HG02678 (cell line): Measurements from ENCODE around the gene NUCB2.
"Not testable (repeated sequence)": the region's sequence is repeated elsewhere in the genome, so short reads cannot be mapped to it uniquely, and the experiment has no call there.

Source experiments
- ATAC-seq: cut with Tn5 transposase; IDR thresholded peaks from one replicate; pipeline ENCODE4 v1.9.1; 2021; ENCODE audit warnings: mild to moderate bottlenecking, moderate library complexity; ENCODE audit not compliant: unreplicated experiment

The NUCB2 gene

DNA sequence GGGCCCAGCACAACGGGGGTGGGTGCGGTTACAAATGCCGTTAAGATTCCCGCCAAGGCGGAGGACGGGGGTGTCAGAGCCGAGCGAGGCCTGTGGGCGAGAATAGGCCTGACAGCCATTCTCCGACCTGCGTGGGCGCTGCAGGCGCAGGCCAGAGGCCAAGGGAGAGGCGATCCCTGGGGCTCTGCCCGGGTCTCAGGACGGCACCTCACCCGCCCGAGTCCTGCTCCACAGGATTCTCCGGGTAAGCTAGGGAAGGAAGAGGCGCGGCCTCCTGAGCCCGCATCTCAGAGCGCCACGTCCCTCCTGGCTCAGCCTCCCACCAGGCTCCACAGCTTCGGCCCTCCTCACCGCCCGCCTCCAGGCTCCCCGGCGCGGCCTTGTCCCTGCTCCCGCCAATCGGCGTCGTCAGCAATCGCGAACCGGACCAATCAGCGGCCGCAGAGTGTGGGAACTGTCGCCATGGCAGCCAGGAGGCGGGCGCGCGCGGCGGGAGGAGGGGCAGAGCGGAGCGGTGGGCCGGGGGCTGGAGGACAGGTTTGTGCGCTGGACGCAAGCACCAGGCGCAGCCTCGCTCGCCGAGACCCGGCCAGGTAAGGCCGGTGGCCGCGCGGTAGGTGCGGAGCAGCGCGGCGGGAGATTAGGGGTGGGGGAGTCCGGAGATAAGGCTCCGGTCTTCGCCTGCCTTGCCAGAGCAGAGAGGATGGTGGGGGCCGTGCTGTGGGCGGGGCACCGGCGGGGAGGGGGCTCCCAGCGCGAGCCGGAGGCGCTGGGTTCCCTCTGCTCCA is at the start of gene NUCB2:
TSS of gene NUCB2 (plus strand) at position 504 of the 788 bp plus-strand sequence. CDS start 18,585 bp downstream, outside the sequence.
- ATAC-seq = peak; percentile 98

DNA sequence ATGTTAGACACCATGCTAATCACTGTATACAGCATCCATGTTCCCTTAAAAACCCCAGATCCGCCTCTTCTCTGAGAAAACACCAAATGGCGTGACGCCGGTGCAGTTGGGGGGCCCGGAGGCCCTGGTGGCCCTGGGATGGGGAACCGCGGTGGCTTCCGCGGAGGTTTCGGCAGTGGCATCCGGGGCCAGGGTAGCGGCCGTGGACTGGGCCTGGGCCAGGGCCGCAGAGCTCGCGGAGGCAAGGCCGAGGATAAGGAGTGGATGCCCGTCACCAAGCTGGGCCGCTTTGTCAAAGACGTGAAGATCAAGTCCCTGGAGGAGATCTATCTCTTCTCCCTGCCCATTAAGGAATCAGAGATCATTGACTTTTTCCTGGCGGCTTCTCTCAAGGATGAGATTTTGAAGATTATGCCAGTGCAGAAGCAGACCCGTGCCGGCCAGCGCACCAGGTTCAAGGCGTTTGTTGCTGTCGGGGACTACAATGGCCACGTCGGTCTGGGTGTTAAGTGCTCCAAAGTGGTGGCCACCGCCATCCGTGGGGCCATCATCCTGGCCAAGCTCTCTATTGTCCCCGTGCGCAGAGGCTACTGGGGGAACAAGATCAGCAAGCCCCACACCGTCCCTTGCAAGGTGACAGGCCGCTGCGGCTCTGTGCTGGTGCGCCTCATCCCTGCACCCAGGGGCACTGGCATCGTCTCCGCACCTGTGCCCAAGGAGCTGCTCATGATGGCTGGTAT is 48.2 kb upstream of the NUCB2 start:
- not testable (repeated sequence) for ATAC-seq

DNA sequence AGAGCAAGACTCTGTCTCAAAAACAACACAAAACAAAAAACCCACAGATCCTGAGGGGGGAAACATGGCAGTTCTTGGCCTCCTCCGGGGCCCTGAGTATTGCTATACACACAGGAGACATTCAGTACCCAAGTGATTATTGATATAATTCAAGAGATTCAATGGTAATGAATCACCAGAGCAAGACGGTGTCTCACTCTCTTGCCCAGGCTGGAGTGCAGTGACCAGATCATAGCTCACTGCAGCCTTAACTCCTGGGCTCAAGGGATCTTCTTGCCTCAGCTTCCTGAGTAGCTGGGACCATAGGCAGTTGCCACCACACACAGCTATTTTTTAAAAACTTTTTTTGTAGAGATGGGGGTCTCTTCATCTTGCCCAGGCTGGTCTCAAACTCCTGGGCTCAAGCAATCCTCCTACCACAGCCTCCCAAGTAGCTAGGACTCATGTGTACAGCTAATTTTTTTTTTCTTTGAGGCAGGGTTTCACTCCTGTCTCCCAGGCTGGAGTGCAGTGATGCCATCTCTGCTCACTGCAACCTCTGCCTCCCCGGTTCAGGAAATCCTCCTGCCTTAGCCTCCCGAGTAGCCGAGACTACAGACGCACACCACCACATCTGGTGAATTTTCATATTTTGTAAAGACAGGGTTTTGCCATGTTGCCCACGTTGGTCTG is 46.9 kb upstream of the NUCB2 start:
- no peak for ATAC-seq

DNA sequence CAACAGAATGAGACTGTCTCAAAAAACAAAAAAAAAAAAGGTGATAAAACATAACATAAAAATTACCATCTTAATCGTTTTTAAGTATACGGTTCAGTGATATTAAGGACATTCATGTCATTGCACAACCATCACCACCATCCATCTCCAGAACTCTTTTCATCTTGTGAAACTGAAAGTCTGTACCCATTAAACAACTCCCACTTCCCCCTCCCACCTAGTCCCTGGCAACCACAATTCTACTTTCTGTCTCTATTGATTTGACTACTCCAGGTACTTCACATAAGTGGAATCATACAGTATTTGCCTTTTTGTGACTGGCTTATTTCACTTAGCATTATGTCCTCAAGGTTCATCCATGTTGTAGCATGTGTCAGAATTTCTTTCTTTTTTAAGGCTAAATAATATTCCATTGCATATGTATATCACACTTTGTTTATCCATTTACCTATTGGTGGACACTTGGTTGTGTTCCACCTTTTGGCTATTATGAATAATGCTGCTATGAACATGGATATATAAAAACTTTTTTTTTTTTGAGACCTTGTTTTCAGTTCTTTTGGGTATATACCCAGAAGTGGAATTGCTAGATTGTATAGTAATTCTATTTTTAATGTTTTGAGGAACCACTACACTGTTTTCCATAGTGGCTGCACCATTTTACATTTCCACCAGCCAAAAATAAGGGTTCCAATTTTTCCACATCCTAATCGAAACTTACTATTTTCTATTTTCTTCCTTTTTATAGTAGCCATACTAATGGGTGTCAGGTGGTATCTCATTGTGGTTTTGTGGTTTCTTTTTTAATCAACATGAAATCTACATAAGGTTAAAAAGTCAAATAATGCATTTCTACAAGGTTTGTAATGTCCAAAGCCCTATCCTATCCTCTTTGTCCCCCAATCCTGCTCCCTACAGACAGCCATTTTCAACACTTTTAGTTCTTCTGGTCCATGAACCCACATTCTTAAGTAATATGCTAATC is 45.4 kb upstream of the NUCB2 start:
- ATAC-seq = peak; percentile 96

DNA sequence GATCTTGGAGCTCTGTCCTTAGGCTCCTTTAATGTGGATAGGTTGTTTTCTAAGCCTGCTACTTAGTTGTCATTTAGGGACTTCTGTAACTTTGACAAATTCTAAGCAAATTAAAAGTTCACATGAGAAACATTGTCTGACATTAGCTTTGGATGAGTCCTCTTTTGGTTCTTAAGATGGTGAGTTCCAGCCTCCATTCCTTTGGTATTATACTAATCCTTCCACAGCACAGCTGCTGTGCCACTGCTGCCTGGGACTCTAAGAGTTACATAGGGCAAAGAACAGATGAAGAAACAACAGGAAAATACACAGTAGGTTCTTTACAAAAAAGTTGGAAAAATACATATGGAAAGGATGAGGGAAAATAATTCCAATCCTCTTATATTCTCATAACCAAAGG is 43.4 kb upstream of the NUCB2 start:
- ATAC-seq = no peak

DNA sequence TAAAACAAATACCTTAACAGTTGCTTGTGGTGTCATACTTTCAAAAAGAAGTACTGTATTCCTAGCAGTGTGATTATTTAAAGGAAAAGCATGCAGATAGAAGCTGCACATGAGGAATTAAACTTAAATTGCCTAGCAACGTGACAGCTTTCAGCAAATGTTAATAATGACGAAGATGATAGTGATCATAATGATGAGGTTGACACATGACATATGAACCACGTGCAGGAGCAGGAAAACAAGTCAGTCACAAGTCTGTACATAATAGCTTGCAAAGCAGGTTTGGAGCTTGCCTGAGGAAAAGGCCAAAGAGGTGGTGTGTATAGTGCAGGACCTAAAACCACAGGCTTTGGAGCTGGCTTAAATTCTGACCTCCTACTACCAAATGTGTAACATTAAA is 38.2 kb upstream of the NUCB2 start:
- ATAC-seq = no peak

DNA sequence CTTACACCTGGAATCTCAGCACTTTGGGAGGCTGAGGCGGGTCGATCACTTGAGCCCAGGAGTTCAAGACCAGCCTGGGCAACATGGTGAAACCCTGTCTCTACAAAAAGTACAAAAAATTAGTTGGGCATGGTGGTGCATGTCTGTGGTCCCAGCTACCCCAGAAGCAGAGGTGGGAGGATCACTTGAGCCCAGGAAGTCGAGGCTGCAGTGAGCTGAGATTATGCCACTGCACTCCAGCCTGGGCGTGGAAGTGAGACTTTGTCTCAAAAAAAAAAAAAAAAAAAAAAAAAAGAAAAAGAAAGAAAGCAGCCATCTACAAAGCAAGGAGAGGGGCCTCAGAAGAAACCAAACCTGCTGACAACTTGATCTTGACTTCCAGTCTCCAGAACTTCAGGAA is 36.6 kb upstream of the NUCB2 start:
- ATAC-seq = not testable (repeated sequence)

DNA sequence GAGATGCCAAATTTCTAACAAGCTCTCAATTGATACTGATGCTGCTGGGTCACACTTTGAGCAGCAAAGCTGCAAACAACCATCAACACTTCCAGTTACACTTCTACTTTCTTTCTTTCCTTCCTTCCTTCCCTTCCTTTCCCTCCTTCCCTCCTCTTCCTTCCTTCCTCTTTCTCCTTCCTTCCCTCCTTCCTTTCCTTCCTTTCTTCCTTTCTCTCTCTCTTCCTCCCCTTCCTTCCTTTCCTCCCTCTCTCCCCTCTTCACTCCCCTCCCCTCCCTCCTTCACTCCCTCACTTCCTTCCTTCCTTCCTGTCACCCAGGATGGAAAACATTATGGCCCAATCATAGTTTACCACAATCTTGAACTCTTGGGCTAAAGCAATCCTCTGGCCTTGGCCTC is 35.8 kb upstream of the NUCB2 start:
- ATAC-seq = no peak

DNA sequence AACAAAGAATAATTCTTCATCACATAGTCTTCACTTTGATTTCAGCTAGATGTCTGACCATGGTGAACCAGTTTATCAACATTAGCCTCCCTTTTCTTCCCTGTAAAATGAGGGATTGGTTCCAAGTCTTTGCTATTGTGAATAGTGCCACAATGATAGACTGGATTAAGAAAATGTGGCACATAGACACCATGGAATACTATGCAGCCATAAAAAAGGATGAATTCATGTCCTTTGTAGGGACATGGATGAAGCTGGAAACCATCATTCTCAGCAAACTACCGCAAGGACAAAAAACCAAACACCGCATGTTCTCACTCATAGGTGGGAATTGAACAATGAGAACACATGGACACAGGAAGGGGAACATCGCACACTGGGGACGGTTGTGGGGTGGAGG is 33.6 kb upstream of the NUCB2 start:
- not testable (repeated sequence) for ATAC-seq

DNA sequence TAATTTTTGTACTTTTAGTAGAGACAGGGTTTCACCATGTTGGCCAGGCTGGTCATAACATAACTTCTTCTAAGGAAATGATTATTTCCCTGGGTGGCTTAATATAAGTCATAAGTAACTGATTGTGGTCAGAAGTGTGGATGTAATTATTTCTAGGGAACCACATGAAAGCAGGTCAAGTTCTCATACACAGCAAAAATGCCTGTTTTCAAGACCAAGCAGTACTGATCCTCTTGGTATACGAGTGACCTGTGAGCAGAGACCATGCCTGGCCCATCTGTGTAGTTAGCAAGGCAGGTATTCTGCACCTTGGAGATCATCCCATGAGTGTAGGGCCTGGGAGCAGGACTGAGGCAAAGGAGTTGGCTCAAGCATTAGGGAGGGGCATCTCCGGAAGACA is 32.5 kb upstream of the NUCB2 start:
- peak; percentile 94 for ATAC-seq

DNA sequence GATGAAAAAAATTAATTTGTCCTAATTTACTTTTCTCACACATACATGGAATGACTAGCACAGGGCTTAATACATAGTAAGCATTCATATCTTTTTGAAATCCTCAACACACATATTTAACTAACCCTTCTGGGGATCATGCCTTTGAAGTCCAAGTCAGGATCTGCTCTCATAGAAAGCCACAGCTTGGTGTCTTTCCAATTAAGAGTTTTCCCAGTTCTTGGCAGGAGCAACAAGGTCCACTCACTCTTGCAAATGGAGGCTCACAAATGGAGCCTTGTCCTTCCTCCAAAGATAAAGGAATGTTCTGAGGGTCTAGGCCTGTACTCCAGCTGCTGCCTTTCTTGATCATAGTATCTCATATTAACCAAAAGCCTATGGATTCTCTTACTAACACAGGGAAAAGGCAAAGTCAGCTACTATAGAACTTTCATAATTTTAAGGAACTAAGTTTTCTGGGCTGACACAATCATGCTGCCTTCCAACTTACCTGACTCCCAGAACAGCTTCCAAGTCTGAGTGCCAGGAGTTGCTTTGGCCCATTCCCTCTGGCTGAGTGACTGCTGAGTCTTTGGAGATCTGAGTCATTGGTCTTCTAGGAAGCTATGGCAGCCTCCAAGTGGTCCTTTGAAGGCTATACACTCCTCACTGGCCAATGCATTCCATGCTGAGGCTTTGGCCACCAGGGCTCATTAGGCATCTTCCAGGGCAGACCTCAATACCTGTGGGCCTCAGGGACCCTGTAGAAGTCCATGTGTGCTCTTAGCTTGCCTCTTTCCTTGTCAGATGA is 25.8 kb upstream of the NUCB2 start:
- no peak for ATAC-seq

DNA sequence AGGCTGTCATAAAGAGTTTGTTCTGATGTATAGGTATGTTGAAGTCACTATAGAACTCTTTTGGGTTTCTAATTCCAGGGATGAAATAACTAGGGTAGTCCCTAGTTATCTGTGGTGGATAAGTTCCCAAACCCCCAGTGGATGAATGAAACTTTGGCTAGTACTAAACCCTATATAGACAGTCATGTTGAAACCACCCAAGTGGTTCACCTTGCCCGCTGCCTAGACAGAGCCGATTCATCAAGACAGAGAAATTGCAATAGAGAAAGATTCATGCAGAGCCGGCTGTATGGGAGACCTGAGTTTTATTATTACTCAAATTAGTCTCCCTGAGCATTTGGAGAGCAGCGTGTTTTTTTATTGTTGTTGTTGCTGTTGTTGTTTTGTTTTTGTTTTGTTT is 23.8 kb upstream of the NUCB2 start:
- no peak for ATAC-seq

DNA sequence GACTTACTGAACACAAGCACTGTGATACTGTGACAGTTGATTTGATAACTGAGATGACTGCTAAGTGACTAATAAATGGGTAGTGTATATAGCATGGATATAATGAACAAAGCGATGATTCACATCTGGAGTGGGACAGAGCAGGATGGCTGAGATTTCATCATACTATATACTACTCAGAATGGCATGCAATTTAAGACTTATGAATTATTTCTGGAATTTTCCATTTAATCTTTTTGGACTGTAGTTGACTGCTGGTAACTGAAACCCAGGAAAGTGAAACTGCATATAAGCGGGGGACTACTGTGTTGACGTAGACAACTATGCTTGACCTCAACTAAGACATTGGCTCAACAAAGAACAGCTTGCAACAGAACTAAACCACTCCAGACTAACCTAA is 20.0 kb upstream of the NUCB2 start:
- ATAC-seq = no peak

DNA sequence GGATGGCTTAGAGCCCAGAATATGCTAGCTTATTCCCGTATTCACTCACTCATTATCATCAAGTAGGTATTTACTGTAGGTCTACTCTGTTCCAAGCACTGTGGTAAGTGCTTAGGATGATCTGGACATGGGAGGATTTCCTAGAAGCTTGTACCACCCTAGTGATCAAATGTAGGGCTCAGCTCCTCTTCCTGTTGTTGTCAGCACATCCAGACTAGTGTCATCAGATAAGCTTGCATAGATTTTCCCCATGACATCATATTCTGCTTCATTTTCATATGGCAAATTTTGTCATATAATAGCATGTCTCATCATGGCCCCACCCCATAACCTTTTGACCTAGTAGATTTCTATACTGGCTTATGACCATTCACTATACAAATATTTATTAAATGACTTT is 19.3 kb upstream of the NUCB2 start:
- no peak for ATAC-seq

DNA sequence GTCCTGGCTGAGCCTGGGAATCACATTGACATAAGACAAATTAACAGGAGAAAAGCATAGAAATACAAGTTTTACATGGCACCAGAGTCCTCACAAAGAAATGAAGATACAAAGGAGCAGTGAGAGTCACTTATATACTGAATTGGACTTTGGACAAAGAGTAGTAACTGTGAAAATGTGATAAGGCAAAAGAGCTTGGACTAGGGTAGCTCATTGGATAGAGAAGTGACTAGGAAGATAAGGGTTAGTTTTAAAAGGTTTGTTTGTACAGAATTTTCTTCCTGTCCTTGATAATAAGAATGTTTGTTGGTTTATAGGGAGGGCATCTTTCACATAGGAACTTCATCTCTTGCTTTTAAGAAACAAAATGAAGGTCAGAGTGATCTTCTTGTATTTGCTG is 17.9 kb upstream of the NUCB2 start:
- no peak for ATAC-seq

DNA sequence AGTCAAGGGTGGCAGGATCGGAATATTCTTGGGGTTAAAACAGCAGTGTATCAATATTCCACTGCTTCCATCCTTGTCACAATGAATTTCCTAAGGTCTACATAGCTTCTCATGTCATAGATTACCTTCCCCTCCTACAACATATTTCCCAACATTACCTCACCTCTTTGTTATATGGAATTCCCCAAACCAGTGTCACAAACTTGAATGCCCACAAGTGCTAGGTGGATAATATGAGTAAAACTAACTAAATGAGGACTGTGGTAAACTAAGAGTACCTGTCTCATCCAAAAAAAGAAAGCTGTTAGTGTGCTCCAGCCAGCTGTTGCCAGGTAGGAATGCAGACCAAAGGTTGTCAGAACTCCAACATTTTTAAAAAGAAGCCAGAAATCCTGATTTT is 17.0 kb upstream of the NUCB2 start:
- no peak for ATAC-seq

DNA sequence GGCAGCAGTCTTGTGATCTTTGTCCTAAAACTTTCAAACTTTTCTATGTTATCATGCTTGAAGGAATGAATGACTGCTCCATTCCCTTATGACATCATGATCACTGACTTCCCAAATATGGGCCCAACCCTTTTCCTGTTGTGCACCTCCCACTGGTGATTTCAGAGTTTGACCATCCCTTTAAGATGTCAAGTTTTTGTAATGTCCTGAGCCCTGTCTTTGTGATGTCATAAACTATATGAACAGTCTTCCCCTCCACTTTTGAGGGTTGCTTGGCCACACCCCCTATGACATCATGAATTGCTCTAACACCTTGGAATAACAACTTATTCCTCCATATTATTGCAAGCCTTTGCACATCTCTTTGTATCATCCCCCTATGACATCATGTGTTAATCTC is 16.5 kb upstream of the NUCB2 start:
- ATAC-seq = no peak

DNA sequence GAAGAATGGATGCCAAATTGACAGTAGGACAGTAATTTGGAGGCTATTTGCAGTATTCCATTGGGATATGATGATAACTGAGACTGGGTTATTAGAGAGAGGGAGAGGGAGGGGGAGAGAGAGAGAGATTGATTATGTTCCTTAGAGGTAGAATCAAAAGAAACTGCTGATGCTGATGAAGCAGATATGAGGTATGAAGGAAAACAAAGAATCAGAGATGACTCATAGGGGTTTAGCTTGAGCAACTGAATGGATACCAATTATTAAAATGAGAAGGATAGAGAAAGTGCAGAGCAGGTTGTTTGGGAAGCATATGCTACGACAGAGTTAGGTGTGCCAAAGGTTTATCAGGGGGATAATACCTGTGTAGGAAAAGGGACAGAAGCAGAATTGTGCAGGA is 12.8 kb upstream of the NUCB2 start:
- no peak for ATAC-seq

DNA sequence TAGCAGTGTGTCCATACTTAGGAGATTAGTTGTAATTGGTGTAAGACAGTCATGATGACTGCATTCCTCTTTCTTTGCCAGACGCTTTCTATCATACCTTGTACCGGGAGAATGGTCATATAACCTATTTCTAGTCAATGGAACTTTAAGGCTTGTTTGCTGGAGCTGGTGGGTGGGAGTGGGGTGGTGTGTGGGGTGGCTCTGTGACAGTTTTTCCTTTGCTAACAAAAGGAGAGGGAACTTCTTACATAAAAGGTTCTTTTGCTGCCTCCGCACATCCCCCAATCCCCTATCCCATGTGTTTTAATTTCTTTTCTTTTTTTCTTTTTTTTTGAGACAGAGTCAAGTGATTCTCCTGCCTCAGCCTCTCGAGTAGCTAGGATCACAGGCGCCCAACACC is 9.8 kb upstream of the NUCB2 start:
- no peak for ATAC-seq

DNA sequence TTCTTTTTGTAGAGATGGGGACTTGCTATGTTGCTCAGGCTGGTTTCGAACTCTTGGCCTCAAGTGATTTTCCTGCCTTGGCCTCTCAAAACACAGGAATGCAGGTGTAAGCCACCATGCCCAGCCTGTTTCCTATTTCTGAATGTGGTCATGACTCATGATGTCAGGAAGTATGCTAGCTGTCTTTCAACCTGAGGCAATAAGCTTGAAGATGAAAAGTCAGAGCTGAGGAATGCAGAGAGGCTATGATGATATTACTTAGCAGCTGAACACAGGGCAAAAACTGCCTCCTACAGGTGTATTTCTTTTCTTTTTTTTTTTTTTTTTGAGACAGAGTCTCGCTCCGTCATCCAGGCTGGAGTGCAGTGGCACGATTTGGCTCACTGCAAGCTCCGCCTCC is 9.0 kb upstream of the NUCB2 start:
- ATAC-seq = no peak
